UCSD-AML1 (cell line): ENCODE data around the gene PLK5.
A peak's percentile ranks its signal among the peaks of the same experiment; 100 is the strongest.

Source experiments
- DNase-seq: peaks from one replicate; lab custom pipeline; 2025; ENCODE audit not compliant: unreplicated experiment; lab: John Stamatoyannopoulos, UW

Gene PLK5

DNA sequence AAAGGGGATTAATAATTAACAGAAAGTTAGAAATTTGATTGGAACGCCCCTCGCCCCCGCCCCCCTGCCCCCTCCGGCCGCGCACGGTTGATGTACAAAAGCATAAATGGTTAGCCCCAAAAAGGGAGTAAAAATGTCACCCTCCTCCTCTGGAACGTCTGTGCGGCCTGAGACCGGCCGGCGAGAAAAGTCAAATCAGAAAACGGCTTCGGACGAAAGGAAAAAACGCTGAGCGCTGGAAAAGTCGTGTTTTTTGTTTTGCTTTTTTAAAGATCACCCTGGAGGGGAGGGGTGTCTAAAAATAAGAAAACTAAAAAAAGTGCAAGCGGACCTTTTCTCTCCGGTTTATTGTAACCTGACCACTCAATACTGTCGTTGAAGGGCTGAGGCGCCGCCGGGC, 31.1 kb downstream of the PLK5 start:
- no peak for DNase-seq

DNA sequence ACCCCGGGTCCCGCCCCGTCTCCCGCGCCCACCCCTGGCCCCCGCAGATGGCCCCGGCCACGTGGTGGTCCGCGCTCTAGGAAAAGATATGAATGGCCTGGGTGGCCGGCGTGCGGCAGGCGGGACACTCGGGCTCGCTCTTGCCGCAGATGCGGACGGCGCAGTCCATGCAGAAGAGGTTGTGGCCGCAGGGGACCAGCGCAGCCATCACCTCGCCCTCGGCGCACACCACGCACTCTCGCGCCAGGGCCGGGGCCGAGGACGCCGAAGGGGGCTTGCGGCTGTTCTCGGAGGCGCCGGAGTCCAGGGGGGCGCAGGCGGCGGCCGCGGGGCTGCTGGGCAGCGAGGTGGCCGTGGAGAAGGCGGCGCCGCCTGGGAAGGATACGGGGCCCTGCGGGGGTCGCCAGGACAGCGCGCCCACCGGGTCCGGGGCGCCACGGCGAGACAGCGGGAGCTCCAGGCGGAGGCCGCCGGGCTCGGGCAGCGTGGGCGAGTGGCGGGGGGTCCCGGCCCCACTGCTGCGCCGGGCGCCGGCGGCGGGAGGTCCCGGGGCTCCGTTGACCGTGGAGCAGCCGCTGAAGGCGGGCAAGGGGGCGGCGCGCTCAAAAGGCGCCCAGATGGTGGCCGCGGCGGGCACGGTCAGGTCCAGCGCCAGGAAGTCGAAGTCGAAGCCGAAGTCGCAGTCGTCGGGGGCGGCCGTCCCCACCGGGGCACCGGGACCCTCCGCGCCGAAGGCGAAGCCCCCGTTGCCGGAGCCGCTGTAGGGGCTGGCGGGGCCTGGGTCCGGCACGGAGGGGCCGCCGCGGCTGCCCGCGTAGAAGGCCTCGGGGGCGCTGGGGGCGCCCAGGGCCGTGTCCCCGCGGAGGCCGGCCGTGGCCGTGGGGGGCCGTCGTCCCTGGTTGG, 31.9 kb downstream of the PLK5 start:
- no peak for DNase-seq

DNA sequence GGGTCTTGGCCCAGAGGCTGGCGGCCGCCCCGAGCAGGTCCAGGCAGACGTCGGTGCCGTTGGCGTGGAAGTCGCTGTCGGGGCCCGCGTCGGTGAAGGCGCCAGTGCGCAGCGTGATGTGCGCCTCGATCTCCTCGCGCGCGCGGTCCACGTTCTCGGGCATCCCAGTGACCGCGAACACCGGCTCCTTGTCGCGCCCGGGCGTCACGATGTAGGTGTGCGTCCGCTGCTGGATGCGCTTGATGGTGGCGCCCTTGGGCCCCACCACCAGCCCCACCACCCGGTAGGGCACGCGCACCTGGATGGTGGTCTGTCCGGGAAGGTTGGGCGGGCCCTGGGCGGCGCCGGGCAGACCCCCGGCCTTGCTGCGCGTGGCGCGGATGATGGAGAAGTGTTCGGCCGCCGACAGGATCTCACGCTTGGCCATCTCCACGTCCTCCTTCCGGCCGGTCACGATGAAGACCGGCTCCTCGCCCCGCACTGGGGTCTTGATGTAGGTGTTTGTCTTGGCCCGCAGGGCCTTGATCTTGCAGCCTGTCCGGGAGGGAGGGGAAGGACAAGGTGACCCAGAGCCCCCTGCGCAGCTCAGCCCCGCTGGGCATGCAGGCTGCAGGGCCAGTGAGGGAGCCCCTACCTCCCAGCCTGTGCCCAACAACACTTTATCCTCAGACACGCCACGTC, 32.7 kb downstream of the PLK5 start:
- DNase-seq = no peak

DNA sequence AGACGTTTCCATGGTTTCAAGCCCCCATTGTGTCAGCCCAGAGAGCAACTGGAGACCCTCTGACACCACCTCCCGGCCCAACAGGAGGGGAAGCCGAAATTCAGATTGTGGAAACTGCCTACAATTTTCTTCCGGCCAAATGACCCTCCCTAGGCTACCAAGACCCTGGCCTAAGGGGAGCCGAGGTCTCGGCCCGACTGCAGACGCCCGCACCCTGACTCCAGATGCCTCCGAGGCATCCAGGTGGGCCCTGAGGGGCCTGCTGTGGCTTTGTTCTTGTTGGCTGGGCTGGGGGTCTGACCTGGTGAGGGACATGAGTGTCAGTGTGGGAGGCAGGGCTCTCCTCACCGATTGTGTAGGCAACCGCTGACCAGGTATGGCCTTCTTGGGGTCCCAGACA, 34.7 kb downstream of the PLK5 start:
- DNase-seq = no peak

DNA sequence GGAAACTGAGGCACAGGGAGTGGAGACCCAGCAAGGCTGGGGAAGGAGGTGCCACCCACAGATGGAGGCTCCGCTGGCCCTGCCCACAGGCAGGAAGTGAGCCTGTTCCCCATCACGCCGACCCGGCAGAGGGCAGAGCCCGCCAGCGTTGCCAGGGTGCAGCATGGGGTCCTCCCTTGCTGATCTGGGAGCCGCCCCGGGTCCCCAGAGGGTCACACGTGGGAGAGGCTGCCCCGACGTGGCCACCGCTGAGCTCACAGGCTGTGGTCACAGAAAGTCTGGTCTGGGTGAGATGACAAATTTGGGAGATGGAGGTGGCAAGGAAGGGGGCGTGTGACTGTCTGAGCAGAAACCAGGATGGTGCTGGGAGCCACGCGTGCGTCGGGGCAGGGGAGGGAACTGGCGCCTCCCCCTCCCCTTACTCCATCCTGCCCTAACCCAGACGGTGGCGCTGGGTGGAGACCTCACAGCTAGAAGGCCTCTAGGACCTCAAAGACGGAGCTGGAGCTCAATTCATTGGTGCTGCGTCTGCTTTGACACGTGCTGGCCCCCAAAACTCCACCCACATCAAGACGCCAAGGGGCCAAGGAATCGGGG, 36.5 kb downstream of the PLK5 start:
- no peak for DNase-seq

DNA sequence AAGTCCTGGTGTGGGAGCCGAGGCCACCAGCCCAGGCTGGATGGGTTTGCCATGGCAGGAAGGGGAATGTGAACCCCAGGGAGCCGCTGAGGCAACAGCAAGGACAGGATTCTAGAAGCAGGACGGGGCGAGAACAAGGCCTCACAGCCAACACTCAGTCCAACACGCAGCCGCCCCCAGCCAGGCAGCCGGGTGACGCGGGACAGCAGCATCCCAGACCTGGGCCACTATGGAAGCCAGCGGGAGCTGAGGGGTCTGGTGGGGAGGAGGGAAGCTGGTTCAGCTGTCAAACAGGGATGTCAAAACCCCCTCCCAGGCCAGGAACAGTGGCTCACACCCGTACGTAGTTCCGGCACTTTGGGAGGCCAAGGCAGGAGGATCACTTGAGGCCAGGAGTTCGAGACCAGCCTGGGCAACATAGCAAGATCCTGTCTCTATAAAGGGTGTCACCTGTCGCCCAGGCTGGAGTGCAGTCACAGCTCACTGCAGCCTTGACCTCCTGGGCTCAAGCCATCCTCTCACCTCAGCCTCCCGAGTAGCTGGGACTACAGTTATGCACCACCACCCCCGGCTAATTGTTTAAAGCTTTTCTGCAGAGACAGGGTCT, 37.5 kb downstream of the PLK5 start:
- no peak for DNase-seq

DNA sequence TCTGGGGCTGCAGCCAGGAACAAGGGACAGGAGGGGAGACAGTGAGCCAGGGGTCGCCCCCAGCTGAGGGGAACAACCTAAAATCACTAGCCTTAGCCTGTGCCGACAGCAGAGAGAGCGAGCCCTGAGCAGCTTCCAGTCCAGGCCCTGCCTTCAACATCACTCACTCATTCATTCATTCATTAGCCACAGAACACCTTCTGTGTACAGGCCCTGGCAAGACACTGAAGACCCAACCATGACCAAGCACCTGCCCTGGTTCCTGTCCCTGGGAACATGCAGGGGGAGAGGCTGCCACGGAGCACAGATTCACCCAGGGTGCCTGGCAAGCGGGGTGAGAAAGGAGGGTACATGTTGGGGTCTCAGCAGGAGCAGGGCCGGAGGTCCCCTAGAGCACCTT, 39.4 kb downstream of the PLK5 start:
- no peak for DNase-seq

DNA sequence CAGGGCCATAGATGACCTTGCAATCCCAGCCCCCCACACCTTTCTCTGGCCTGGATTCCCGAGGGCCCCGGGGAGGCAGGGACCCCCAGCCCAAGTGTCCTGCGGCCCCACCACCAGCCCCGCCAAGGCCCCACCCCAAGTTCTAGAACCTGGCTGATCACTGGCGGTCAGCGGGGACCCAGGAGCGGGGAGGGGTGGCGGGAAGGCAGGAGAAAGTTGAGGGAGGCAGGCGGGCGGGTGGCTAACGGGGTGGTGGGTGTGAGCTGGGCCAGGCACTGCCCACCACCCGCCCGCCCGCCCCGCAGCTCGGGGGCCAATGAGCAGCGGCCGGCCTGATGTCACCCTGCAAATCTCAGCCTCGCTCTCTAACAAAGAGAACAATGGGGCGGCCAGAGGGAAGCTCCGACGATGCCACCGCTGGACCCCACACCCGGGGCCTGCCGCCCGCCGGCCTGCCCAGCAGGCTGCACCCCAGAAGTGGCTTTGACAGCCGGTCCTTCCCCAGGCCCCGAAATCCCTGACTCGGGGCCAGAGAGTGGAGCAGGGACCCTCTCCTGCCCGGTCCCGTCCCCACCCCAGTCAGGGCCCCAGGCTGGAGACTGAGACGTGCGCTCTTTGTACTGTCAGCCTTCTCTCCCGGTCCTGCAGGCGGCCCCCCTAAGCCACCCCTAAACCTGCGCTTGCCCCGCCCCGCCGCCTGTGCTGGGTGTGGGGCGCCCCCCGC, 42.7 kb downstream of the PLK5 start:
- DNase-seq = no peak

DNA sequence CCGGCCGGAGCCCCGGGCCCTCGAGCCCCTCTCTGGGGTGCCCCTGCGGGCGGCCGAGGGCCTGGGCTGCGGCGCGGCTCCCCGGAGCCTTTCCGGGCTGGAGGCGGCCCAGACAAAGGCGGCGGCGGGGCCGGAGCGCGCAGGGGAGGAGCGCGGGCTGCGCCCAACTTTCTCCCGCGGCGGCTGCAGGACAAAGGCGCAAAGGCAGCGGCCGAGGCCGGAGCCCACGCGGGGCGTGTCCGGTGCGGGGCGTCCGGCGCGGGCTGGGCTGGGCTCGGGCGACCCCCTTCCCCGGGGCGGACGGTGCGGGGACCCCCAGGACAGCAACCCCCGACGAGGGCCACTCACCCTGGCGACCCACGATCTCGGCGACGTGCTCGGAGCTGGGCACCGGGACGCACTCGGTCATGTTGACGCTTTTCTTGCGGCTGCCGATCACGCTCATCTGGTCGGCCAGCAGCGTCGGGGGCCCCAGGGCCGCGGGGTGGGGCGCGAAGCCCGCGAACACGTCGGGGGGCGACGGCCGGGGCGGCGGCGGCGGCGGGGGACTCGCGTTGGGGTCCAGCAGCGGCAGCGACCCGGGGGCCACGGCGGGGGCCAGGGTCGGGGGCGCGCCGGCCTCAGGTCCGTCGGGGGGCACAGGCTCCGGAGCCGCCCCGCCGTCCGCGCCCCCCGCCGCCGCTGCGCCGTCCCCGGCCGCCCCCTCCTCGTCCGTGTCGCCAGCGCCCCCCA, 43.4 kb downstream of the PLK5 start:
- no peak for DNase-seq

DNA sequence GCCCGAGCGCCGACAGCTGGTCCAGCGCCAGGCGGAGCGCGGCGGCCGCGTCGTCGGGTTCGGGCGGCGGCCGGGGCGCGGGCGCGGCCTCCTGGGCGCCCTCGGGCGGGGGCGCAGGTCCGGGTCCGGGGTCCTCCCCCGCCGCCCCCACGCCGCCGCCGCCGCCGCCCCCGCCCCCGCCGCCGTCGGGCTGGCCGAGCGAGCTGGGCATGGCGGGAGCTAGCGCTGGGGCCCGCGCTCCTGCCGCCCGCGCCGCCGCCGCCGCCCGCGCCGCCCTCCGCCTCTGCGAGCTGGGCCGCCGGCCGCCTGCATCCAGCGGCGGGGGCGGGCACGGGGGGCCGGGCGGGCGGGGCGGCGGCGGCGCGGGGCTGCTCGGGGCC, 44.0 kb downstream of the PLK5 start:
- no peak for DNase-seq

DNA sequence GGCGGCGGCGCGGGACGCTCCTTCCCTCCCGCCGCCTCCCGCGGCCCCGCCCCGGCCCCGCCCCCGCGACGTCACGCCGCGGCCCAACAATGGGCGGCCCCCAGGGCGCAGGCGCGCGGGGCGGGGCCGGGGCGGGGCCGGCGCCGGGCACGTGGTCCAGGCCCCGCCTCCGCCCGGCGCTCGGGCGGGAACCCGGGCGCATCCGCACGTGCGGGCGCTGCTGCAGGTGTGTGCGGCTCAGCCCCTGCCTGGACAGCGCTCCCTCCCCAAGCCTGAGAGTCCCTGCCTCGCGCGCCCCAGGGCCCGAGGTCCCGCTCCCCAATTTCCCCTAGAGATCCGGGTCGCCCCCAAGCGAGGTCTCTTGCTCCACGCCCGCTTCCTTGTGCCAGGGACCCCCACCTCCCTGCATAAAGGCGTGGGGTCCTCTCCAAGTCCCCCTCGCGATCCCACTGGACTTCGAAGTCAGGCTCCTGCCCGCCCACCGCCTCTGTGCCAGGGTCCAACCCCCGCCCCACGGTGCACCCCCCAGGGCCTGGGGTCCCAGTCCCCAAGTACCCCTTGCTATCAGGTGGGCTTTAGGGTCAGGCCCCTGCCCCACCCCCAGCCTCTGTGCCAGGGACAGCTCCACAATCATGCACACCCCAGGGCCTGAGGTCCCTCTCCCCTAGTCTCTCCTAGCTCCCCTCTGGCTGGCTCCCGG, 44.6 kb downstream of the PLK5 start, which contains the start of gene MEX3D:
Gene MEX3D, minus strand, starts transcription at position 6 of the 700 bp plus-strand sequence. CDS start 267 bp downstream, outside the sequence.
- DNase-seq = peak; percentile 81

DNA sequence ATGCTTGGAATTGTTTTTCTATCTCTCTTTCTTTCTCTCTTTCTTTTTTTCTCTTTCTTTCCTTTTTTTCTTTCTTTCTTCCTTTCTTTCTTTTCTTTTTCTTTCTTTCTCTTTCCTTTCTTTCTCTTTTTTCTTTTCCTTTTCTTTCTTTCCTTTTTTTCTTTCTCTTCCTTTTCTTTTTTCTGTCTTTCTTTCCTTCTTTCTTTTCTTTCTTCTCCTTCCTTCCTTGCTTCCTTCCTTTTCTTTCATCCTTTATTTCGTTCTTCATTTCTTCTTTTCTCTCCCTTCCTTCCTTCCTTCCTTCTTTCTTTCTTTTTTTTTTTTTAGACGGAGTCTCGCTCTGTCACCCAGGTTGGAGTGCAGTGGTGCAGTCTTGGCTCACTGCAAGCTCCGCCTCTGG, 46.1 kb downstream of the PLK5 start:
- DNase-seq = no peak

DNA sequence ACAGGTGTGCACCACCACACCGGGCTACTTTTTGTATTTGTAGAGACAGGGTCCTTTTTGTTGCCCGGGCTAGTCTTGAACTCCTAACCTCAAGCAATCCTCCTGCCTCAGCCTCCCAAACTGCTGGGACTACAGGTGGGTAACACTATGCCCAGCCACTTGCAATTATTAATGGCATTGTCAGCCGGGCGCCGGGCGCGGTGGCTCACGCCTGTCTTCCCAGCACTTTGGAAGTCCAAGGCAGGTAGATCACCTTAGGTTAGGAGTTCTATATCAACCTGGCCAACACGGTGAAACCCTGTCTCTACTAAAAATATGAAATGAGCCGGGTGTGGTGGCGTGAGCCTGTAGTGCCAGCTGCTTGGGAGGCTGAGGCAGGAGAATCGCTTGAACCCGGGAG, 47.0 kb downstream of the PLK5 start:
- DNase-seq = no peak

DNA sequence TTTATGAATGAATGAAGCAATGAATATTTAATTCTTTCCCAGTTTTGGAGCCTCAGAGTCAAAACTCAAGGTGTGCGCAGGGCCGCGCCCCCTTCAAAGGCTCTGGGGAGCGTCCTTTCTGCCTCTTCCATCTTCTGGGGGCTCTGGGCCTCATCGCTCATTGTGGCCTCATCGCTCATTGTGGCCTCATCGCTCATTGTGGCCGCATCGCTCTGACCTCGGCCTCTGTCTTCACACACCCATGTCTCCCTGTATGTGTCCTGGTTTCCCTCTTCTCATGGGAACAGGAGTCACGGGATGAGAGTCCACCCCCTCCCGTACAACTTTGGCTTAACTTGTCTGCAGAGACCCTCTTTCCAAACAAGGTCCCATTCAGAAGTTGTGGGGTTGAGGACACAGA, 47.5 kb downstream of the PLK5 start:
- DNase-seq = no peak

DNA sequence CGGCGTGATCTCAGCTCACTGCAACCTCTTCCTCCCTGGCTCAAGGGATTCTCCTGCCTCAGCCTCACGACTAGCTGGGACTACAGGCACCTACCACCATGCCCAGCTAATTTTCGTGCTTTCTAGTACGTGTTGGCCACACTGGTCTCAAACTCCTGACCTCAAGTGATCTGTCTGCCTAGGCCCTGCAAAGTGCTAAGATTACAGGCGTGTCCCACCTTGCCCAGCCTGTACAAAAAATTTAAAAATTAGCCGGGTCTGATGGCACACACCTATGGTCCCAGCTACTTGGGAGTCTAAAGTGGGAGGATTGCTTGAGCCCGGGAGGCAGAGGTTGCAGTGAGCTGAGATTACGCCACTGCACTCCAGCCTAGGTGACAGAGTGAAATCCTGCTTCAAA, 48.9 kb downstream of the PLK5 start:
- DNase-seq = no peak

DNA sequence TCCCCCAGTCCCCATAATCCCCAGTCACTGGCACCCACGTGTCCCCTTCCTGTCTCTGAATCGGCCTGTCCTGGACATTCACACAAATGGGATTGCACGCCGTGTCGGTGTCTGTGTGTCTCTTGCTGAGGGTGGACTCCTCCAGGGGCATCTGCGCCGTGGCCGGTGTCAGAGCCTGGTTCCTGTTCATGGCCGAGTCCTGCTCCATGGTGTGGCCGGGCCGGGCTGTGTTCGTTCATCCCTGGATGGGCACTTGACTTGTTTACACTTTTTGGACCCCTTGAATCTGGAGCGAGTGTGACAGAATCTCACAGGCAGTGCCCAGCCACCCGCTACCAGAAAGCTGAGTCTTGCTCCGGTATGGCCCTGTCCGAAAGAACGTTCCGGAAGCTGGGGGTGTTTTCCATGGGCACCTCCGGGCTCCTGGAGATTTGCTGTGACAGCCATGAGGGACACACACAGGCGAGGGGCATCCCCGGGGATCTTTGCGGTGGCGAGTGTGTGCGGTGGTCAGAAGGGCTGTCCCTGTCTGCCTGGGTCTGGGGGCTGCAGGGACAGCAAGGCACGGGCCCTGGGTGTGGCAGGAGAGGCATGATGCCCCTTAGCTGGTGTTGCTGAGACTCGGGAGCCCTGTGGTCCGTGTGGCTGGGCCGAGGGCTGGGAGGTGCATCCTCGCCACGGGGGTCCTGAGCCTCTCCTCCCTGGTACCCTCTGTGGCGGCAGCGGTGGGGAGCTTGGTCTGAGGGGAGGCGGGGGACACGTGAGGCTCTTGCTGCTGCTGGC, 50.7 kb downstream of the PLK5 start:
- DNase-seq = no peak

DNA sequence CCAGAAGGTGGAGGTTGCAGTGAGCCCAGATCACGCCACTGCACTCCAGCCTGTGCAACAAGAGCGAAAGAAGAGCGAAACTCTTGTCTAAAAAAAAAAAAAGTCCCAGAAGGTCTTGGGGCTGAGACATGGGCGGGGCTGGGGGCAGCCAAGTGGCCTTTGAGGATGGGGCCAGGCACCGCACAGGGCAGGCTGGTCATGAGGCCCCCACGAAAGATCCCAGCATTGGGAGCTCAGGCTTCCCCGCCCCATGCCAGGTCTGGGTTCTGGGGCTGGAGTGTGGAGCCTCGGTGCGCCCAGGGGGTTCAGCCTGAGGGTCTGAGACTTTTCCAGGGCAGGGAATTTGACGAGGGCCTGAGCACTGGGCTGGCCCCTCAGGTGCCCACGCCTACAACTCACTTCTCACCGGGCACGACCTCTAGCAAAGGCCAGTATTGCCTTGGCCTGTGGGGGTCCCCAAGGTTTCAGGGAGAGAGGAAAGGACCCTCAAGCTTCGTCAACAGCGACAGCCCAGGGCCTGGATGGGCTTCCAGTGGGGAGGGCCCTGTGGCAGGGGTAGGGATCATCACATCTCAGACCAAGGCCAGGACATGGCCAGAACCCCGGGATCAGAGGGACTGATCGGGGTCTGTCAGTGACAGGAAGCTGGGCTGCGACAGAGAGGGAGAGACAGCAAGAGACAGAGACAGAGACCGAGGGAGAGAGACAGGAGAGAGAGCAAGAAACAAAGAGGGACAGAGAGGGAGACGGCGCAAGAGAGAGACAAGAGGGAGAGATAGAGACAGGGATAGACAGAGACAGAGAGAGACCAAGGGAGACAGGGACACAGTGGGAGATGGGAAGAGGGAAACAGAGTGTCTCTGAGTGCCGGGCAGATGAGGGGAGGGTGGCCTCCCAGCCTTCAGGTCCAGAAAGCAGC, 51.7 kb downstream of the PLK5 start:
- no peak for DNase-seq
